ENCODE results near the gene TFPI. TPM values are rescaled to one million over a fixed set of nuclear protein-coding genes. Genes with fewer than 3 reads are reported as not detected.

The TFPI gene
- total and polyA plus RNA-seq, 2 of the 8 experiments (the other 6 are each of a cell fraction or from before 2014, with no cell fraction given) = 2.0 to 7.1 TPM

DNA sequence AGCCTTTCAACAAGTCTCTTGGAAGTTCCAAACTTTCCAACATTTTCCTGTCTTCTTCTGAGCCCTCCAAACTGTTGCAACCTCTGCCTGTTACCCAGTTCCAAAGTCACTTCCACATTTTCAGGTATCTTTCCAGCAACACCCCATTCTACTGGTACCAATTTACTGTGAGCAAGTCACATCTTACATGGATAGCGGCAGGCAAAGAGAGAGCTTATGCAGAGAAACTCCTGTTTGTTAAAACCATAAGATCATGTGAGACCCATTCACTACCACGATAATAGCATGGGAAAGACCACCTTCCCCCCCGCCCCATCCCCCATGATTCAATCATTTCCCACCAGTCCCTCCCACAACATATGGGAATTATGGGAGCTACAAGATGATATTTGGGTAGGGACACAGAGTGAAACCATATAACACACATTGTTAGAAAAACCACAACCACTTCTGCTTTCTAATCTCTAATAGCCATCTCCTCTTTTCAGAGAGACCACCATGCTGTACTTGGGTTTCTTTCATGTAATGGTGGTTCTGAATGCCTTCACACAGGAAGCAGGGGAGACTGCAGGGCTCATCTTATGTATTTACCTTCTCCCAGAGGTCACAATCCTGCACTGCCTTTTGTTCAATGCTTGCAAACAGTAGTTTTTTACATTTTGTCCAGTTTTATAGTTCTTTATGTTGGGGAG is 60.2 kb downstream of the TFPI start (continued):
- TF ChIP-seq RXRA (IDR thresholded peaks at IDR 0.05; ENCODE audit: insufficient read depth, low read depth, low read length) = no peak
- no peak for TF ChIP-seq BCL11A (IDR thresholded peaks at IDR 0.05; ENCODE audit: low read depth in 2 of 2, low read length in 2 of 2)
- no peak for TF ChIP-seq HDAC6 (IDR thresholded peaks at IDR 0.05; ENCODE audit: low read depth, low read length)
- TF ChIP-seq PHF8 (conservative IDR thresholded peaks at IDR 0.05; ENCODE audit: low read depth, low read length) = no peak
- TF ChIP-seq CHD2 (IDR thresholded peaks at IDR 0.05; ENCODE audit: low read length) = no peak
- TF ChIP-seq RFX5 (IDR thresholded peaks at IDR 0.05; ENCODE audit: borderline replicate concordance, low read depth, low read length) = no peak
- TF ChIP-seq, protein P1, sequence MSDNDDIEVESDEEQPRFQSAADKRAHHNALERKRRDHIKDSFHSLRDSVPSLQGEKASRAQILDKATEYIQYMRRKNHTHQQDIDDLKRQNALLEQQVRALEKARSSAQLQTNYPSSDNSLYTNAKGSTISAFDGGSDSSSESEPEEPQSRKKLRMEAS (IDR thresholded peaks at IDR 0.05) = no peak
